T-cell (primary cell): ENCODE results near the gene IL17B. TPM values are rescaled to one million over a fixed set of nuclear protein-coding genes. Genes with fewer than 3 reads are reported as not detected.
A peak's percentile ranks its signal among the peaks of the same experiment; 100 is the strongest.

ENCODE experiments used
- ATAC-seq, 4 experiments: fragments of 200-7000 bp in 3 of 4; fragments of 150-1000 bp in 1 of 4; cut with Tn5 transposase; replicated peaks in 1 of 4; 1 replicate in 3 of 4; 2 replicates in 1 of 4; pipeline ENCODE4 v1.10.0; 2021; ENCODE audit warnings: moderate library complexity in 3 of 4, mild to moderate bottlenecking in 2 of 4, moderate number of reproducible peaks in 1 of 4
- CTCF ChIA-PET, 2 donors: fragments of 300-600 bp; sonication (Branson Sonifier 250); formaldehyde crosslinking; loops; one replicate each; lab custom pipeline; 2022; ENCODE audit warnings: antibody characterized with exemption in 2 of 2; lab: Charles Lee
- POLR2A ChIA-PET, 2 donors: fragments of 300-600 bp; sonication (Branson Sonifier 250); formaldehyde crosslinking; loops; one replicate each; lab custom pipeline; 2022; ENCODE audit warnings: antibody characterized with exemption in 2 of 2; lab: Charles Lee
- DNase-seq, 35 experiments: peaks; one replicate each; pipeline versions ENCODE4 v3.0.0 to v3.0.0-alpha.2; 2013 to 2023
- H3K27ac ChIP-seq: one replicate; pipeline ENCODE4 v1.5.1; 2013; ENCODE audit warnings: low read length
- H3K27me3 ChIP-seq, 2 experiments: replicated peaks in 1 of 2; 1 replicate in 1 of 2; 2 replicates in 1 of 2; pipeline versions ENCODE4 v1.6.1 to v1.7.0; 2013; ENCODE audit warnings: low read length in 1 of 2, mixed read lengths in 1 of 2; ENCODE audit not compliant: control insufficient read depth in 2 of 2, insufficient read depth in 2 of 2; ENCODE audit errors: extremely low read depth in 1 of 2
- H3K36me3 ChIP-seq, 2 donors: 1 replicate in 1 of 2; 2 replicates in 1 of 2; pipeline versions ENCODE4 v1.6.1 to v1.7.0; 2013; ENCODE audit warnings: low read length in 1 of 2; ENCODE audit not compliant: control insufficient read depth in 2 of 2, insufficient read depth in 1 of 2; ENCODE audit errors: extremely low read depth in 1 of 2
- H3K4me1 ChIP-seq, 2 experiments: 1 replicate in 1 of 2; 2 replicates in 1 of 2; pipeline versions ENCODE4 v1.6.1 to v1.7.0; 2013; ENCODE audit warnings: low read length in 2 of 2, mixed read lengths in 1 of 2; ENCODE audit not compliant: insufficient read depth in 2 of 2, control insufficient read depth in 1 of 2; ENCODE audit errors: extremely low read depth in 1 of 2
- H3K4me3 ChIP-seq, 2 donors: 1 replicate in 1 of 2; 2 replicates in 1 of 2; pipeline versions ENCODE4 v1.5.1 to v1.7.0; 2013; ENCODE audit warnings: mild to moderate bottlenecking in 2 of 2, low read length in 1 of 2, moderate library complexity in 1 of 2; ENCODE audit not compliant: control insufficient read depth in 1 of 2; ENCODE audit errors: extremely low read depth in 1 of 2
- H3K9me3 ChIP-seq: 2 replicates; pipeline ENCODE4 v1.7.0; 2013
- H3K27ac Mint-ChIP-seq, 2 donors: one replicate each; pipeline ENCODE4 v1.8.0; 2020 to 2021; ENCODE audit warnings: mild to moderate bottlenecking in 2 of 2, mixed read lengths in 2 of 2
- H3K27me3 Mint-ChIP-seq, 2 donors: one replicate each; pipeline ENCODE4 v1.8.0; 2021 to 2022; ENCODE audit warnings: mixed read lengths in 2 of 2
- H3K36me3 Mint-ChIP-seq: one replicate; pipeline ENCODE4 v1.8.0; 2021; ENCODE audit warnings: mixed read lengths
- H3K4me1 Mint-ChIP-seq, 3 donors: one replicate each; pipeline ENCODE4 v1.8.0; 2020 to 2022; ENCODE audit warnings: mixed read lengths in 3 of 3, mild to moderate bottlenecking in 1 of 3
- H3K4me3 Mint-ChIP-seq, 3 donors: one replicate each; pipeline ENCODE4 v1.8.0; 2020 to 2022; ENCODE audit warnings: mild to moderate bottlenecking in 3 of 3, mixed read lengths in 3 of 3, moderate library complexity in 3 of 3
- H3K9me3 Mint-ChIP-seq, 3 donors: one replicate each; pipeline ENCODE4 v1.8.0; 2020 to 2022; ENCODE audit warnings: mixed read lengths in 3 of 3
- WGBS: methylation state at CpG from one replicate; pipeline ENCODE4 v1.1.5; 2013; ENCODE audit warnings: missing lambda C conversion rate; ENCODE audit not compliant: insufficient coverage; 5-methylcytosine and 5-hydroxymethylcytosine counted together
- total RNA-seq, 35 experiments: library from RNA in 6 of 35; stranded (reverse) in 6 of 35; fragments of 120-200 nt in 1 of 35; gene quantifications; one replicate each; pipeline versions ENCODE4 v1.2.1 to v1.2.4 and lab custom pipeline; 2013 to 2026

The IL17B gene
- total RNA-seq, 5 donors from 2014 or later (not counting 1 experiment from before 2014, with no cell fraction given), result not detected

DNA sequence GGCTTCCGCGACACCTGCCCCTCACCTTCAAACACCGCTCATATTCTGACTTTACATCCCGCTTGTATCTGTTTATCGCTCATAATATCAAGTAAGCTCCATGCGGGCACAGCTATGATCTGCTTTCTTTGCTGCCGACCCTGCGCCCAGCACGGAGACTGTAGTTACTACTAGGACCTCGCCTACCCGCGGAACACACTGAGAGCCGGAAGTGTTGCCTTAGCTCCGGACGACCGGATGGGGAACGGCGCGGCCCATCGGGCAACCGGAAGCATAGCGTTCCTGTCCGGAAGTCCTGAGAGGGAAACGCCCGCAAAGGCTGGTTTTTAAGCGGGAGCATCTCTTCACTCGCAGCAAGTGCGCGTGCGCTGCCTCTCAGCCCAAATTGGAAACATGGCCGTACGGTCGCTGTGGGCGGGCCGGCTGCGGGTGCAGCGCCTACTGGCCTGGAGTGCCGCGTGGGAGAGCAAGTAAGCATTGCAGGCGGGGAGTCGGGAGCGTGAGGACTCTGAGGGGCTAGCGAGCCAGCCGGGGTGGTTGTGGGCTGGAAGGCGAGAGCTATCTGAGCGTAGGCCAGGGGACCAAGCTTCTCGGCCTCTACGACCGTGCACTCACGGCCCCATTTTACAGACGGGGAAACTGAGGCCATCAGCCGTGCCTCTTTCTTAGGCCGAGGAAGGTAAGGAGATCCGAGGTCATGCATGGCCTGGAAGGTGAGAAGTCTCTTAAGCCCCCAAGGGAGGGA is 33.8 kb downstream of the IL17B start, which contains the start of gene GRPEL2:
GRPEL2 (plus strand) TSS at position 353 of the 745 bp plus-strand sequence; CDS start at position 394, 41 bp downstream.
- CTCF ChIA-PET, result interaction anchor here (0.6 to 4.1 kb wide), 13 partner anchors 8 to 220 kb away, joined by 3 to 43 read pairs (median 3); partner anchors contain the start of gene PCYOX1L (in 1 of the 2)
- peak within 1 kb of the TSS; percentile 74 for H3K27ac ChIP-seq
- Mint-ChIP-seq H3K4me1 (peaks cover 62 to 70% (median 64%) of the 10 kb centered on the region in 3 donors), H3K9me3 (no peaks in the 10 kb centered on the region), H3K36me3 (peaks cover 31% of the 10 kb centered on the region), H3K27ac (peak within 1 kb of the TSS; percentile 91 to 97), H3K4me3 (peak within 1 kb of the TSS; percentile 95 to 96 (median 95)), H3K27me3 (no peaks in the 10 kb centered on the region)
- H3K9me3 ChIP-seq, result no peaks in the 10 kb centered on the region
- peak; percentile 69 to 77 (median 76) for ATAC-seq
- under 1% methylated on average over 45 of the region's 54 CpGs for WGBS
- H3K27me3 ChIP-seq, result no peaks in the 10 kb centered on the region
- H3K4me1 ChIP-seq, result peaks cover 39 to 54% of the 10 kb centered on the region in 2 experiments
- DNase-seq, result peak; percentile 60 to 91 (median 73)
- POLR2A ChIA-PET, result interaction anchor here (0.6 to 4.3 kb wide), 4 partner anchors 8 to 1106 kb away, joined by 3 to 27 read pairs (median 3); partner anchors contain the start of gene PCYOX1L (in 1 of the 2)
- H3K36me3 ChIP-seq, result peaks cover under 1 to 31% of the 10 kb centered on the region in 2 donors
- H3K4me3 ChIP-seq, result peak within 1 kb of the TSS; percentile 78 to 85

- CTCF ChIA-PET, result interaction anchor here (0.9 to 4.1 kb wide), 8 partner anchors 9 to 221 kb away, joined by 3 to 43 read pairs (median 4); partner anchors contain the start of gene PCYOX1L (in 1 of the 2)
- Mint-ChIP-seq H3K9me3 (no peaks in the 10 kb centered on the region), H3K4me3 (peak overlapping the region in 2 of 3 donors; percentile 95 to 96), H3K27ac (peak overlapping the region; percentile 91 to 97), H3K4me1 (peaks cover 50 to 59% (median 52%) of the 10 kb centered on the region in 3 donors), H3K27me3 (no peaks in the 10 kb centered on the region), H3K36me3 (peaks cover 19% of the 10 kb centered on the region)
- ATAC-seq (peak in 1 of 4 experiments; percentile 28), DNase-seq (peak in 1 of 35 experiments; percentile 25)
- Histone ChIP-seq H3K9me3 (no peaks in the 10 kb centered on the region), H3K4me1 (peaks cover 29 to 45% of the 10 kb centered on the region in 2 experiments), H3K4me3 (no peak overlapping the region), H3K36me3 (peaks cover 0 to 19% of the 10 kb centered on the region in 2 donors), H3K27ac (peak overlapping the region; percentile 74), H3K27me3 (no peaks in the 10 kb centered on the region)
- WGBS, result 100% methylated on average over 1 of the region's 2 CpGs
- POLR2A ChIA-PET, result interaction anchor here (0.7 to 4.3 kb wide), 4 partner anchors 9 to 13 kb away, joined by 3 to 27 read pairs (median 3); partner anchors contain the start of gene PCYOX1L (in 1 of the 2)
These were observed 34.9 kb downstream of the IL17B start for GRCh38 chr5:149344151-149344550.

GRCh38 chr5:149341876-149342275 is 37.2 kb downstream of the IL17B start:
- ChIA-PET CTCF (interaction anchor here in 1 of 2 donors (1.1 kb wide), 1 partner anchor 16 kb away, joined by 3 read pairs; the partner anchor contains the start of gene PCYOX1L), POLR2A (no interaction called here)
- H3K4me3 Mint-ChIP-seq, result no peak overlapping the region
- DNase-seq (no peak), ATAC-seq (no peak)
- H3K36me3 ChIP-seq, result no peaks in the 10 kb centered on the region
- no peaks in the 10 kb centered on the region for H3K9me3 Mint-ChIP-seq
- peaks cover 28 to 36% (median 30%) of the 10 kb centered on the region in 3 donors for H3K4me1 Mint-ChIP-seq
- H3K4me3 ChIP-seq, result no peak overlapping the region
- peak overlapping the region; percentile 30 to 41 for H3K27ac Mint-ChIP-seq
- H3K27me3 Mint-ChIP-seq, result no peaks in the 10 kb centered on the region
- peaks cover 10 to 24% of the 10 kb centered on the region in 2 experiments for H3K4me1 ChIP-seq
- H3K36me3 Mint-ChIP-seq, result no peaks in the 10 kb centered on the region
- H3K27me3 ChIP-seq, result no peaks in the 10 kb centered on the region
- no peaks in the 10 kb centered on the region for H3K9me3 ChIP-seq
- H3K27ac ChIP-seq, result no peak overlapping the region

DNA sequence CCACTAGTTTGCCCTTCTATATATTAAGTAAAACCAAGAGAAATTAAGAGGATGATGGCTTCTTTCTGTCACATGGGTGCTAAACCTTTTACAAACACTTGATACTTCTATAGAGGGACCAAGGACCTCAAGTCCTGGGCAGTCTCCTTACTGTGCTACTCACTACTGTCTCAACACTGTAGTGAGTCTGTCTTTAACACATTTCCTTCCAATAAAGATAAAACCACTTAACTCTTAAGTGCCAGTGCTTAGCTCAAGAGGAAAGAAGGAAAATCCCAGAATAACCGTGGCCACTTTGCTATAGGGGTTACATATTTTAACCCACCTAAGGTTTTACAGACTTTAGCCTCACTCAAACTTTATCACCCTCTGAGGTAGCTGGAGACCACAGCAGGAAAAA is 38.2 kb downstream of the IL17B start:
- H3K4me3 Mint-ChIP-seq, result no peak overlapping the region
- H3K27me3 ChIP-seq, result no peaks in the 10 kb centered on the region
- CTCF ChIA-PET, result interaction anchor here in 1 of 2 donors (1.0 to 1.4 kb wide), 2 partner anchors 21 to 27 kb away, joined by 3 read pairs; no protein-coding TSS in a partner anchor
- no peaks in the 10 kb centered on the region for H3K9me3 ChIP-seq
- H3K4me1 ChIP-seq, result peaks cover 7 to 15% of the 10 kb centered on the region in 2 experiments
- DNase-seq, result no peak
- H3K27me3 Mint-ChIP-seq, result no peaks in the 10 kb centered on the region
- ATAC-seq, result no peak
- WGBS, result no CpG with 5 or more reads among the region's 1 CpG
- H3K4me1 Mint-ChIP-seq, result peaks cover 20 to 29% (median 22%) of the 10 kb centered on the region in 3 donors
- no peak overlapping the region for H3K4me3 ChIP-seq
- H3K36me3 ChIP-seq, result no peaks in the 10 kb centered on the region
- no peaks in the 10 kb centered on the region for H3K36me3 Mint-ChIP-seq
- H3K27ac Mint-ChIP-seq, result no peak overlapping the region
- H3K9me3 Mint-ChIP-seq, result no peaks in the 10 kb centered on the region
- H3K27ac ChIP-seq, result no peak overlapping the region
- POLR2A ChIA-PET, result interaction anchor here (0.6 to 0.9 kb wide), 2 partner anchors 12 to 214 kb away, joined by 3 to 4 read pairs; no protein-coding TSS in a partner anchor

- no peak overlapping the region for H3K27ac ChIP-seq
- H3K4me1 ChIP-seq, result no peaks in the 10 kb centered on the region
- no peaks in the 10 kb centered on the region for H3K27me3 Mint-ChIP-seq
- H3K9me3 Mint-ChIP-seq, result no peaks in the 10 kb centered on the region
- no peak overlapping the region for H3K4me3 Mint-ChIP-seq
- no peak for ATAC-seq
- ChIA-PET POLR2A (no interaction called here), CTCF (interaction anchor here in 1 of 2 donors (0.6 kb wide), 1 partner anchor 14 kb away, joined by 5 read pairs; no protein-coding TSS in a partner anchor)
- no peaks in the 10 kb centered on the region for H3K36me3 ChIP-seq
- no peak overlapping the region for H3K27ac Mint-ChIP-seq
- no peak overlapping the region for H3K4me3 ChIP-seq
- peaks cover 0 to 3% (median 1%) of the 10 kb centered on the region in 3 donors for H3K4me1 Mint-ChIP-seq
- no peaks in the 10 kb centered on the region for H3K27me3 ChIP-seq
- DNase-seq, result no peak
- no peaks in the 10 kb centered on the region for H3K9me3 ChIP-seq
- 100% methylated on average over 1 of the region's 1 CpG for WGBS
- no peaks in the 10 kb centered on the region for H3K36me3 Mint-ChIP-seq
These were observed 40.7 kb downstream of the IL17B start for GRCh38 chr5:149338364-149338763.

DNA sequence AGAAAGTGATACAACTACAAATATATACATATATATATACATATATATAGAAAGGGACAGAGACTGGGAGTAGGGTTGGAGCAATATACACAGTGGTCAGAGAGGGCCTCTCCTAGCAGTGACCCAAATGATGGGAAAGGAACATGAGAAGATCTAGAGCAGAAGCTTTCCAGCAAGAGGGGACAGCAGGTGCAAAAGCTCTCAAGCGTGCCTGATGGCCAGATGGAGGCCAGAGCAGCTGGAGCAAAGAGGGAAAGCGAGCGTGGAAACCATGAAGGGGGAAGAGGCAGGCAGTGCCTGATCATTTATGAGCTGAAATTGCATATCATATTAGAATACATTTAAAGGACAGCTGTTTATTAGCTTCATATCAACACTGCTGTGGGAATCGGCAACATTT is 41.4 kb downstream of the IL17B start:
- H3K36me3 ChIP-seq, result no peaks in the 10 kb centered on the region
- no peak overlapping the region for H3K4me3 ChIP-seq
- DNase-seq (no peak), ATAC-seq (no peak)
- H3K4me3 Mint-ChIP-seq, result no peak overlapping the region
- H3K27me3 ChIP-seq, result no peaks in the 10 kb centered on the region
- no peaks in the 10 kb centered on the region for H3K36me3 Mint-ChIP-seq
- no CpG with 5 or more reads among the region's 4 CpGs for whole genome bisulfite sequencing
- ChIA-PET POLR2A (no interaction called here), CTCF (no interaction called here)
- H3K4me1 ChIP-seq, result no peaks in the 10 kb centered on the region
- H3K27me3 Mint-ChIP-seq, result no peaks in the 10 kb centered on the region
- H3K27ac Mint-ChIP-seq, result no peak overlapping the region
- no peaks in the 10 kb centered on the region for H3K9me3 ChIP-seq
- H3K27ac ChIP-seq, result no peak overlapping the region
- H3K4me1 Mint-ChIP-seq, result no peaks in the 10 kb centered on the region
- no peaks in the 10 kb centered on the region for H3K9me3 Mint-ChIP-seq
